ENCODE results near the gene NFX1.
"Not testable (repeated sequence)": the region's sequence is repeated elsewhere in the genome, so short reads cannot be mapped to it uniquely, and the experiment has no call there.

Gene NFX1

DNA sequence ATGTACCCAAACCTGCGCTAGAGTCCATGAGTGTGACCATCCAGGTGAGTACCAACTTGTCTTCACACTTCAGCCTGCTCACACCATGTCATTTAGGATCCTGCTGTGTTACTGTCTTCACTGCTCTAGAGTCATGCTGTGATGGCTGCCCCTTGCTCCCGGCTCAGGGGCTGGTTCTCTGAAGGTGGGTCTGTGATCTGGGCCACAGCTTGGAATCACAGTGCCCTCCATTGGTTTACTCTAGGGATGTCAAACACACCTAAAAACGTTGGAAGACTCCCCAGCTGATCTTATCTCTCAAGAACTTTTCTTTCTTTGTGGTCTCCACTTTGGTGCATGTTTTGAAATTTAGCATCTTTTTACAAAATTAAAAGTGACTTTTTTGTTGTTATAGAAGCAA, 53.8 kb downstream of the NFX1 start:
- no peak overlapping the region for H3K27ac Mint-ChIP-seq
- peaks cover 13% of the 10 kb centered on the region for H3K4me1 Mint-ChIP-seq (ENCODE audit: low read depth)
- H3K27me3 Mint-ChIP-seq: no peaks in the 10 kb centered on the region
- H3K4me3 Mint-ChIP-seq: no peak overlapping the region
- H3K36me3 Mint-ChIP-seq (ENCODE audit: low read depth): peaks cover 97% of the 10 kb centered on the region
- DNase-seq: no peak
- H3K9me3 Mint-ChIP-seq: peaks cover 8% of the 10 kb centered on the region

DNA sequence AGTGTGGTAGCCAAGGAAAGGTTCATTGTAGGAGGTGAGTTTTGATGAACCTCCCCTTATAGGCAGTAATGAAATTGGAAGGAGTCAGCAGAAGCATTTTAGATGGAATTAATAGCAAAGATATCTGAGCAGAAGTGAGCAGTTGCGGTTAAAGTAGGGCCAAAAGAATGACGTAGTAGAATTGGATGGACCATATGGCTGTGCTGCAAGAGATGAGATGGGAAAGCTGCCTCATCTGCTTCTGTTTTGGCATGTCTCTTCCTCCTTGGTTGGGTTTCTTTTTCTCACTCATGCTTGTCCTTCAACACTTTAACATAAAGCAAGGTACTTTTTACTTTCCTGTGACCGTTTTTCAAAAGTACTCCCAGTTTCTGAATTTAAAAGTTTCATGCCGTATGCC, 56.2 kb downstream of the NFX1 start:
- no peaks in the 10 kb centered on the region for H3K9me3 Mint-ChIP-seq
- no peaks in the 10 kb centered on the region for H3K27me3 Mint-ChIP-seq
- H3K4me3 Mint-ChIP-seq: no peak overlapping the region
- no peak for DNase-seq
- peak overlapping the region; percentile 17 for H3K27ac Mint-ChIP-seq
- H3K4me1 Mint-ChIP-seq (ENCODE audit: low read depth): peaks cover 10% of the 10 kb centered on the region
- peaks cover 91% of the 10 kb centered on the region for H3K36me3 Mint-ChIP-seq (ENCODE audit: low read depth)

DNA sequence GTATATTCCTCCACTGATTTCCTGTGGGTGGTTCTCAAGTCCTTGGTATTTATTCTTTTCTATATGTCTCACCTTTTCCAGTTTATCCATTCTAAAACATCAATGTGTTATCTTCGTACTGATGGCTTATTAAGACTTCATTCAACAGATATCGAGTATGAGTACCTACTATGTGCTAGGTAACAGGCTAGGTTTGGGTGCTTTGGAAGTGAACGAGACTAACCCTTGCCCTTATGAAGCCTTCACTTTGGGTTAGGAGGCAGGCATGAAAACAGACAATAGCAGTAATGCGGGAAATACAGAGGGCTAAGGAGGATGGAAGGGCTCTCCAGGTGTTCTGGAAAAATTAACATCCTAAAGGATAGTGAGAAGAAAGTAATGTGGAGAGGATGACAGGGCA, 58.7 kb downstream of the NFX1 start:
- no peaks in the 10 kb centered on the region for H3K27me3 Mint-ChIP-seq
- peak overlapping the region; percentile 22 for H3K27ac Mint-ChIP-seq
- no peaks in the 10 kb centered on the region for H3K9me3 Mint-ChIP-seq
- H3K4me3 Mint-ChIP-seq: no peak overlapping the region
- peaks cover 89% of the 10 kb centered on the region for H3K36me3 Mint-ChIP-seq (ENCODE audit: low read depth)
- DNase-seq: no peak
- no peaks in the 10 kb centered on the region for H3K4me1 Mint-ChIP-seq (ENCODE audit: low read depth)

DNA sequence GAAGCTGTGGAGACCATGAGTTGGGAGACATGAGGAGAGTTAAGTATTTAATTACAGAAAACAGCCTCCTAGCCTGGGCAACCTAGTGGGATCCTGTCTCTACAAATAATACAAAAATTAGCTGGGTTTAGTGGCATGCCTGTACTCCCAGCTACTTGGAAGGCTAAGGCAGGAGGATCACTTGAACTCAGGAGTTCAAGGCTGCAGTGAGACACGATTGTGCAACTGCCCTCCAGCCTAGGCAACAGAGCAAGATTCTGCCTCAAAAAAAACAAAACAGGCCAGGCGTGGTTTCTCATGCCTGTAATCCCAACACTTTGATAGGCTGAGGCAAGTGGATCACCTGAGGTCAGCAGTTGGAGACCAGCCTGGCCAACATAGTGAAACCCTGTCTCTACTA, 59.4 kb downstream of the NFX1 start:
- peak overlapping the region; percentile 8 for H3K27ac Mint-ChIP-seq
- H3K27me3 Mint-ChIP-seq: no peaks in the 10 kb centered on the region
- H3K4me1 Mint-ChIP-seq (ENCODE audit: low read depth): no peaks in the 10 kb centered on the region
- no peaks in the 10 kb centered on the region for H3K9me3 Mint-ChIP-seq
- H3K4me3 Mint-ChIP-seq: no peak overlapping the region
- no peak for DNase-seq
- peaks cover 90% of the 10 kb centered on the region for H3K36me3 Mint-ChIP-seq (ENCODE audit: low read depth)

DNA sequence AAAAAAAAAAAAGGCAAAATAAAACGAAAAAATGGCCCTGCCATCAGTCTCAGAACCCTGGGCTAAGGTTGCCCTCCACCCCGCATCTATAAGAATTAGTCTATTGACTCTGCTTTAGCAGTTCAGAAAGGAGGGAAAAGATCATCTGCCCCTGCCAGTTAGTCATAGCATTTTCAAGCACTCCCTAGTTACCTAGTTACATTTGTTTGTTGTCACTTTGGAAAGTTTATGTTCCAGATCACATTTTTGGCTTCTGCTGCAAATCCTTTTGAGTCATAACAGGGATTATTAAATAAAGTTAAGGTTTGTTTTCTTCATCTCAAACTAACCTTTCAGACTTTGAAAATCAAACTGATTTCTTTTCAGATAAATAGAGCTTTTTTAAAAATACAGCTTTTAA, 60.0 kb downstream of the NFX1 start:
- Mint-ChIP-seq H3K4me1 (ENCODE audit: low read depth) (no peaks in the 10 kb centered on the region), H3K9me3 (no peaks in the 10 kb centered on the region), H3K27me3 (no peaks in the 10 kb centered on the region), H3K36me3 (ENCODE audit: low read depth) (peaks cover 90% of the 10 kb centered on the region), H3K4me3 (no peak overlapping the region), H3K27ac (peak overlapping the region; percentile 70)
- no peak for DNase-seq

DNA sequence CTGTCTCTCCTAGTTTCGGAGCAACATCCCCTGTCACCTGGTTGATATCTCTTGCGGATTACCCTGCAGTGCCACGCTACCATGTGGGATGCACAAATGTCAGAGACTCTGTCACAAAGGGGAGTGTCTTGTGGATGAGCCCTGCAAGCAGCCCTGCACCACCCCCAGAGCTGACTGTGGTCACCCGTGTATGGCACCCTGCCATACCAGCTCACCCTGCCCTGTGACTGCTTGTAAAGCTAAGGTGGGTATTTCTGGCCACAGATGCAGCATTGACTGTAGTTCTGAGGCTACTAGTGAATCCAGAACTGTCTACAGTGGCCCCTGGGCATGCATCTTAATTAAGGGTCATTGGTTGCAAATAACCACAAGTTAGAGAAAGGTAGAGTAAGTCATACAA, 61.2 kb downstream of the NFX1 start:
- H3K36me3 Mint-ChIP-seq (ENCODE audit: low read depth): peaks cover 90% of the 10 kb centered on the region

DNA sequence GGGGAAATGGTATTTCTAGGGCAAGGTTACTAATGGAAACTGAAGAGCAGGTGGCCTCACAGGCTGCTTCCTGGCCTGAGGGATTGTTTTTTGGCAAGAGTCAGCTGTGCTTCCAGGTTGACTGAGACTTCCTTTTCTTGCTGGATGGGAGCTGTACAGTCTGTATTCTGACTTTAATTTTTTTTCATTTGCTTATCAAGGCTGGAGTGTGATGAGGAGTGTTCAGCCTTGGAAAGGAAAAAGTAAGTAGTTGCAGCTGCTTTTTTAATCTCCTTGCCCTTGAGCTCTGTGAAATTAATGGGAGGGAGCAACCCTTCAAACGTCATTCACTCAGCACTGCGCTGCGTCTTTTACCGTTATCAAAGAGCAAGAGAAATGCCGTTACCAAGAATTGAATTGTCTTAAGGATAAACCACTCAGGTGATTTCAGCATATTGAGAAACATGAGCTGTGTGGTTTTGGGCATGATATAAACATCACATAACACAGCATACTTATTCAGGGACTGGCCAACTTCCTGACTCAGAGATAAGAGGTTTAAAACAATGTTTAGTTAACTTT, 64.4 kb downstream of the NFX1 start:
- H3K27ac Mint-ChIP-seq: peak overlapping the region; percentile 67
- H3K4me3 Mint-ChIP-seq: no peak overlapping the region
- no peaks in the 10 kb centered on the region for H3K9me3 Mint-ChIP-seq
- DNase-seq: no peak
- peaks cover 81% of the 10 kb centered on the region for H3K36me3 Mint-ChIP-seq (ENCODE audit: low read depth)
- no peaks in the 10 kb centered on the region for H3K27me3 Mint-ChIP-seq
- H3K4me1 Mint-ChIP-seq (ENCODE audit: low read depth): no peaks in the 10 kb centered on the region

More for the DNA sequence above, 61.2 kb downstream of the NFX1 start:
- Mint-ChIP-seq H3K9me3 (no peaks in the 10 kb centered on the region), H3K27ac (peak overlapping the region; percentile 44), H3K4me1 (ENCODE audit: low read depth) (no peaks in the 10 kb centered on the region), H3K27me3 (no peaks in the 10 kb centered on the region), H3K4me3 (no peak overlapping the region)
- no peak for DNase-seq

DNA sequence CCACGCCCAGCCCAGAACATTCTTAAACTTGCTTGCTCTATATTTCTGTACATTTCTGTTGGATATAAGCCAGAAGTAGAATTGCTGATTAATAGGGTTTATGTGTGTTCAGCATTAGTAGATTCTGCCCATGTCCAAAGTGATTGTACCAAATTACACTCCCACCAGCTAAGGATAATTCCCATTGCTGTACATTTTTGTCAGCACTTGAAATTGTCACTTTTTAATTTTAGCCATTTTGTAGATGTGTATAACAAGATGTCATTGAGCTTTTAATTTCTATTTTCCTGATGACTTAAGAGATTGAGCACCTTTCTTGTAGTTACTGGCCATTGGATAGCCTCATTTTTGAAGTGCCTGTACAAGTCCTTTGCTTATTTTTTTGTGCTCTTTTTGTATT, 65.6 kb downstream of the NFX1 start:
- peaks cover 85% of the 10 kb centered on the region for H3K36me3 Mint-ChIP-seq (ENCODE audit: low read depth)
- no peak for DNase-seq
- H3K4me1 Mint-ChIP-seq (ENCODE audit: low read depth): no peaks in the 10 kb centered on the region
- no peak overlapping the region for H3K4me3 Mint-ChIP-seq
- no peaks in the 10 kb centered on the region for H3K9me3 Mint-ChIP-seq
- no peak overlapping the region for H3K27ac Mint-ChIP-seq
- H3K27me3 Mint-ChIP-seq: no peaks in the 10 kb centered on the region

DNA sequence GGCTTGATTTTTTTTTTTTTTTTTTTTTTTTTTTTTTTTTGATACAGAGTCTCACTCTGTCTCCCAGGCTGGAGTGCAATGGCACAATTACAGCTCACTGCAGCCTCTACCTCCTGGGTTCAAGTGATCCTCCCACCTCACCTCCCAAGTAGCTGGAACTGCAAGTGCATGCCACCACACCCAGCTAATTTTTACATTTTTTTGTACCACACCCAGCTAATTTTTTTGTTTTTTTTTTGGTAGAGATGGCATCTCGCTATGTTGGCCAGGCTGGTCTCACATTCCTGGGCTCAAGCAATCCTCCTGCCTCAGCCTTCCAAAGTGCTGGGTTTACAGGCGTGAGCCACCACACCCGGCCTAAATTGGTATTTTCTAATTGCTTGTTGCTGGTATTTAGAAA, 68.3 kb downstream of the NFX1 start:
- not testable (repeated sequence) for H3K27ac Mint-ChIP-seq; DNase-seq; H3K27me3 Mint-ChIP-seq; H3K9me3 Mint-ChIP-seq; H3K4me3 Mint-ChIP-seq; H3K4me1 Mint-ChIP-seq (ENCODE audit: low read depth)
- peaks cover 76% of the 10 kb centered on the region for H3K36me3 Mint-ChIP-seq (ENCODE audit: low read depth)

DNA sequence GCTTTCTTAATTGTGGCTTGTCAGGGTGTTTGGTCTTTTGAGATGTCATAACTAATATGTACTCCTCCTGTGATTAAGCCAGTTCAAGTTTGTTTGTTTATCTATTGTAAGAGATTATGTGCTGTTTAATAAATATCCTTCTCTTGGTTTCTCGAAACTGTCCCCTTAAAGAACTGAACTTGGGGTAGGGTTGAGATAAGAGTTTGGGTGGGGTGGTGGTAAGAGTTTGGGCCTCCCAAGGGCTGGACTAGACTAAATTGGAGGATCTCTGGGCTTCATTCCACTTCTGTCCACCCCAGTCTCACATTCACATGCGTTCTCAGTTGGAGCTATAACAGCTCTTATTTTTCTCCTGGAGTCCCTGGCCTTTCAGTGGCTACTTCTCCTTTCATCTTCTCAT, 73.8 kb downstream of the NFX1 start:
- H3K4me3 Mint-ChIP-seq: no peak overlapping the region
- peak overlapping the region; percentile 15 for H3K27ac Mint-ChIP-seq
- no peak for DNase-seq
- H3K27me3 Mint-ChIP-seq: no peaks in the 10 kb centered on the region
- no peaks in the 10 kb centered on the region for H3K4me1 Mint-ChIP-seq (ENCODE audit: low read depth)
- H3K9me3 Mint-ChIP-seq: no peaks in the 10 kb centered on the region
- H3K36me3 Mint-ChIP-seq (ENCODE audit: low read depth): peaks cover 85% of the 10 kb centered on the region

DNA sequence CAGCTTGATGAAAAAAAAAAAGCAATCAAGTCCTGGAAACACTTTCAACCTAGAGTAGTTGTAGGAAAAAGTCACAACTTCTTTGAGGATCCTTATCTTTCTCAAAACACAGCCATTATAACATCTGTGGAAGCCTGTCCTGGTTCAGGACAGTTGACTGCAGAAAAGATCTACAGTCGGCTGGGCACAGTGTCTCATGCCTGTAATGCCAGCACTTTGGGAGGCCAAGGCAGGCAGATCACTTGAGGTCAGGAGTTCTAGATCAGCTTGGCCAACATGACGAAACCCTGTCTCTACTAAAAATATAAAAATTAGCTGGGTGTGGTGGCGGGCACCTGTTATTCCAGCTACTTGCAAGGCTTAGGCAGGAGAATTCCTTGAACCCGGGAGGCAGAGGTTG, 74.5 kb downstream of the NFX1 start:
- peaks cover 86% of the 10 kb centered on the region for H3K36me3 Mint-ChIP-seq (ENCODE audit: low read depth)
- not testable (repeated sequence) for DNase-seq; H3K4me3 Mint-ChIP-seq; H3K9me3 Mint-ChIP-seq; H3K27me3 Mint-ChIP-seq; H3K27ac Mint-ChIP-seq; H3K4me1 Mint-ChIP-seq (ENCODE audit: low read depth)

DNA sequence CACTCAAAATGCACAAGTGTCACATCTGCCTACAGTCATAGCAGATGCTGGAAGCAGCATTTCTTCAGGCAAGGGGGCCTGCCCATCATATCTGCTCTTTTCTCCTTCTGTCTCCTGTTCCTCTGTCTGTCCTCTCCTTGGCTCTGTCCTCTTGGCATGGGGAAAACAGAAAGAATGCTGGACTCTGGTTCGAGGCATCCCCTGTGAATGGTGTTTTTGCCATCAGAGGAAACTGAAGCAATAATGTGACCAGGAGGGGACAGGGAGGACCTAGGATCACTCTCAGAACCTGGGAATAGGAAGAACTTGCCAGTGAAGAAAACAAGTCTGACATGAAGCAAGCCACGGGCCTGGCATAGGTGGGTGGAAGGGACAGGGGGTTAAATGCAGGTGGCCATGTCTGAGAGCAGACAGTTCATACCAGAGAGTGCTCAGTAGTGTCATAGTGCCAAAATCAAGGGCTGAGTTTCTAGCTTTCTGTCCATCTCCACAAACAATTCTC, 76.7 kb downstream of the NFX1 start:
- Mint-ChIP-seq H3K4me3 (no peak overlapping the region), H3K9me3 (no peaks in the 10 kb centered on the region), H3K4me1 (ENCODE audit: low read depth) (no peaks in the 10 kb centered on the region), H3K27ac (peak overlapping the region; percentile 61), H3K27me3 (no peaks in the 10 kb centered on the region), H3K36me3 (ENCODE audit: low read depth) (peaks cover 91% of the 10 kb centered on the region)
- no peak for DNase-seq

DNA sequence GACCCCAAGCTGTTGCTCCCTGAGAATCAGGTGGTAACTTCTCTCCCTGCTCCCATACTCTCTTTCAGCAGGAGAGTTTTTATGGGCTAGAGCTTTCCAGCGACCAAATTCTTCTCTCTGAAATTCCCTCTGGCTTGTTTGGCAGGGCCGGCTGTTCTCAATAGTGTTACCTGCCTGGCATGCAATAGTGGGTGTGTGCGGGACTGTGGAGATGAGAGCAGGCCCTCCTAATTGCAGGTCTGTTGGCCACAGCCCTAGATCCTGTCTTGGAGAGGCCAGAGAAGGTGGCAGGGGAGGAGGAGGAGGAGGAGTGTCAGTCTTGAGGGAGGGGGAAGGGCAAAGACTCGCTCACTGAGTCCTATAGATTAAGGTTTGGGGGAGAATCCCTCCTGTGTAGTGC, 82.6 kb downstream of the NFX1 start:
- Mint-ChIP-seq H3K4me3 (no peak overlapping the region), H3K27ac (no peak overlapping the region), H3K4me1 (ENCODE audit: low read depth) (peaks cover 8% of the 10 kb centered on the region), H3K9me3 (no peaks in the 10 kb centered on the region), H3K36me3 (ENCODE audit: low read depth) (peaks cover 54% of the 10 kb centered on the region), H3K27me3 (no peaks in the 10 kb centered on the region)
- no peak for DNase-seq

DNA sequence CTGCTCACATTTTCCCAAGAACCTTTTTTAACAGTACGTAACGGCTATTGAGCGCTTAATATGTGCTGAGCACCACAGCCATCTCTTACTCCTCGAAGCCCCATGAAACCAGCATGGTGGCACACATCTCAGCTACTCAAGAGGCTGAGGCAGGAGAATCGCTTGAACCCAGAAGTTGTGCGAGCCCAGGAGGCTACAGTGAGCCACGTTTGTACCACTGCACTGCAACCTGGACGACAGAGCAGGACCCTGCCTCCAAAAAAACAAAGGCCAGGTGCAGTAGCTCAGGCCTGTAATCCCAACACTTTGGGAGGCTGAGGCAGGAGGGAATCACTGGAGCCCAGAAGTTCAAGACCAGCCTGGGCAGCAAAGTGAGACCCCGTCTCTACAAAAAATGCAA, 83.9 kb downstream of the NFX1 start:
- Mint-ChIP-seq H3K27ac (peak overlapping the region; percentile 56), H3K9me3 (no peaks in the 10 kb centered on the region), H3K4me1 (ENCODE audit: low read depth) (peaks cover 8% of the 10 kb centered on the region), H3K36me3 (ENCODE audit: low read depth) (peaks cover 43% of the 10 kb centered on the region), H3K4me3 (no peak overlapping the region), H3K27me3 (no peaks in the 10 kb centered on the region)
- no peak for DNase-seq

DNA sequence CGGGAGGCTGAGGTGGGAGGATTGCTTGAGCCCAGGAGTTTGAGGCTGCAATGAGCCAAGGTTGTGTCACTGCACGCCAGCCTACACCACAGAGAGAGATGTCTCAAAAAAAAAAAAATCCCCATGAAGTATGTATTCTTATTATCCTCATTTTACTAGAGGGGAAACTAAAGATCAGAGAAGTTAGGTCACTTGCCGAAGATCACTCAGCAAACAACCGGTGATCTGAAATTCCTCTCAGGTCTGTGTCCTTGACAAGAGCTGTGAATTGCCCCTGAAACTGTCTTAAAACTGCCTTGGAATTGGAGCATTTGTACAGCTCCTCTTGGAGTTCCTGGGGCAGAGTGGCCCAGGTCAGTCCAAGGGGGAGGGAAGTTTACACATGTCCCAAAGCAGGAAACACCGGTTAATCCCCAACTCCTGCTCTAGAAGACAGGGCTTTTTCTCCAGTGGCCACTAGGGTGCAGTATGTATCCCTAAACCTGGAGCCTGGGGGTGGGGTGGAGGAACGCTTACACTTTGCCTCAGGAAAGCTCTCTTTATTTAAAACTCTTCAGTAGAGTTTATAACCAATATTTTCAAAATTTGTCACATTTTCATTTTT, 84.4 kb downstream of the NFX1 start:
- H3K36me3 Mint-ChIP-seq (ENCODE audit: low read depth): peaks cover 37% of the 10 kb centered on the region
- no peak overlapping the region for H3K4me3 Mint-ChIP-seq
- DNase-seq: peak; percentile 65
- peaks cover 8% of the 10 kb centered on the region for H3K4me1 Mint-ChIP-seq (ENCODE audit: low read depth)
- no peaks in the 10 kb centered on the region for H3K9me3 Mint-ChIP-seq
- H3K27ac Mint-ChIP-seq: no peak overlapping the region
- no peaks in the 10 kb centered on the region for H3K27me3 Mint-ChIP-seq
